HepG2 (cell line): ENCODE results near the gene TMEM198. TPM values are rescaled to one million over a fixed set of nuclear protein-coding genes. Genes with fewer than 3 reads are reported as not detected.

Experiments
- CCAR2 ChIP-seq: fragments of 200-400 bp; formaldehyde crosslinking; optimal IDR thresholded peaks from 2 replicates; pipeline ENCODE3; 2018; ENCODE audit warnings: low read depth, mild to moderate bottlenecking, low read length, moderate library complexity
- EED ChIP-seq: sonication (generic); formaldehyde crosslinking; IDR thresholded peaks from 2 replicates; pipeline ENCODE4 v1.5.0; 2020; ENCODE audit warnings: mild to moderate bottlenecking, missing genetic modification reagents
- GPN1 ChIP-seq: sonication (generic); formaldehyde crosslinking; IDR thresholded peaks from 2 replicates; pipeline ENCODE4 v1.5.1; 2020; ENCODE audit warnings: missing genetic modification reagents, borderline replicate concordance
- MBNL3 ChIP-seq: fragments of 250-450 bp; sonication (Bioruptor Pico); conservative IDR thresholded peaks from 2 replicates; pipeline ENCODE4 v1.8.0; 2022; ENCODE audit warnings: mild to moderate bottlenecking, inconsistent platforms
- SOX13 ChIP-seq, 3 experiments: fragments of 450-650 bp in 1 of 3; sonication (generic) in 1 of 3; formaldehyde crosslinking in 1 of 3; IDR thresholded peaks in 2 of 3; conservative IDR thresholded peaks in 1 of 3; 2 replicates each; pipeline versions ENCODE4 v1.5.0 to v1.6.1; 2016 to 2020; ENCODE audit warnings: antibody characterized with exemption in 1 of 3, mild to moderate bottlenecking in 1 of 3, missing compliant biosample characterization in 1 of 3, missing genetic modification reagents in 1 of 3, moderate library complexity in 1 of 3
- YEATS4 ChIP-seq: sonication (generic); formaldehyde crosslinking; IDR thresholded peaks from 2 replicates; pipeline ENCODE4 v1.4.0; 2020; ENCODE audit warnings: missing genetic modification reagents, borderline replicate concordance
- ZNF281 ChIP-seq: sonication (generic); formaldehyde crosslinking; IDR thresholded peaks from 2 replicates; pipeline ENCODE4 v1.4.0; 2020; ENCODE audit warnings: missing genetic modification reagents, borderline replicate concordance
- ZNF644 ChIP-seq: IDR thresholded peaks from 2 replicates; pipeline ENCODE4 v1.6.1; 2016; ENCODE audit warnings: low read depth
- ZNF660 ChIP-seq: sonication (generic); formaldehyde crosslinking; IDR thresholded peaks from 2 replicates; pipeline ENCODE4 v1.5.1; 2020; ENCODE audit warnings: mild to moderate bottlenecking, low read depth, missing genetic modification reagents, borderline replicate concordance
- ZNF749 ChIP-seq: sonication (generic); formaldehyde crosslinking; IDR thresholded peaks from 2 replicates; pipeline ENCODE4 v1.8.0; 2022; ENCODE audit warnings: mild to moderate bottlenecking, missing genetic modification reagents, moderate library complexity, borderline replicate concordance
- polyA plus RNA-seq, 8 experiments: library from polyadenylated mRNA; depleted of rRNA in 3 of 8; stranded (reverse) in 7 of 8; unstranded in 1 of 8; fragments of >200 nt; fragmentation: Illumina TruSeq in 4 of 8; extraction: Trizol in 4 of 8; gene quantifications; 2 replicates each; pipeline versions ENCODE4 v1.2.1 to v1.2.3, GENCODE V29; 2011 to 2016; ENCODE audit warnings: low read depth in 4 of 8, missing spikeins in 1 of 8, mixed read lengths in 1 of 8; ENCODE audit not compliant: insufficient read depth in 1 of 8
- total RNA-seq, 5 experiments: library from RNA; depleted of rRNA; stranded (reverse); fragments of >200 nt; fragmentation: Illumina TruSeq; extraction: Trizol; gene quantifications; 2 replicates each; pipeline ENCODE4 v1.2.3, GENCODE V29; 2016; ENCODE audit warnings: low read depth in 1 of 5
- TF ChIP-seq, protein P1 (sequence below): sonication (generic); formaldehyde crosslinking; IDR thresholded peaks from 2 replicates; pipeline ENCODE4 v1.9.0; 2022; ENCODE audit warnings: low read depth, missing genetic modification reagents
- TF ChIP-seq, protein P2 (sequence below): sonication (generic); formaldehyde crosslinking; IDR thresholded peaks from 2 replicates; pipeline ENCODE4 v1.5.0; 2020; ENCODE audit warnings: missing genetic modification reagents, mild to moderate bottlenecking, borderline replicate concordance
- TF ChIP-seq, protein P3 (sequence below): IDR thresholded peaks from 2 replicates; pipeline ENCODE4 v1.6.1; 2016; ENCODE audit warnings: low read depth, borderline replicate concordance

TMEM198 gene
- total and polyA plus RNA-seq, 2 of the 13 experiments (the other 11 are each of a cell fraction or from before 2014, with no cell fraction given) = 17.3 to 23.5 TPM

DNA sequence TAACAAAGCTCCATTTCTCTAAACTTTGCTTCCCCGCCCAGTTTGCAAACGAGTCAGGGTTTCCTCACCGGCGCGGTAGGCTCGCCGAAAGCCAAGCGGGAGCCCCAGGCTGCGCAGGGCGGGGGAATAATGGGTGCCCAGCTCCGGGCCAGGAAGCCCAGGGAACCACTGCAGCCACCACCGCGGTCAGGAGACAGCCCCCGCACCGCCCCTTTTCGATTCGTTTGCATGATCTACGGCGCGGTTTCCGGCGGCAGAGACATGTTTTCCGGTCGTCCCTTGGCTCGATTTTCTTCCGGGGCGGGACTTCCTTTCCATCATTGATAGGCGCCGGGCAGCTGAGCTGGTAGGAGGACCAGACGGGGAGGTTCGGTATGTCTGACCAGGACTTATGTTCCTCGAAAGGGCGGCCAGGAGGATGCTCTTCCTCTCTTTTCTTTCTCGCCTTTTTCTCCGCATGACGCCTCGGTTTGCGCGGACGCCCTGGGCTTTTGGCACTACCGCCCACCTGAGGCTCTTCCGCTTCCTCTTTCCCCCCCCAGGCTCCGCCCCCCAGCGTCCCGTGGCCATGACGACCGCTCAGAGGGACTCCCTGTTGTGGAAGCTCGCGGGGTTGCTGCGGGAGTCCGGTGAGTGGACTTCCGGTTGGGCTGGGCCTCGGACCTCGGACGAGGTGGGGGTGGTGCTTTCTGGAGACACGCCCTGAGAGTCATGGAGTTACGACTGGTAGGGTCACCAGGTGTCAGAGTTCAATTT, 53.9 kb downstream of the TMEM198 start, which contains the start of gene STK11IP (continued):
- TF ChIP-seq, protein P1, sequence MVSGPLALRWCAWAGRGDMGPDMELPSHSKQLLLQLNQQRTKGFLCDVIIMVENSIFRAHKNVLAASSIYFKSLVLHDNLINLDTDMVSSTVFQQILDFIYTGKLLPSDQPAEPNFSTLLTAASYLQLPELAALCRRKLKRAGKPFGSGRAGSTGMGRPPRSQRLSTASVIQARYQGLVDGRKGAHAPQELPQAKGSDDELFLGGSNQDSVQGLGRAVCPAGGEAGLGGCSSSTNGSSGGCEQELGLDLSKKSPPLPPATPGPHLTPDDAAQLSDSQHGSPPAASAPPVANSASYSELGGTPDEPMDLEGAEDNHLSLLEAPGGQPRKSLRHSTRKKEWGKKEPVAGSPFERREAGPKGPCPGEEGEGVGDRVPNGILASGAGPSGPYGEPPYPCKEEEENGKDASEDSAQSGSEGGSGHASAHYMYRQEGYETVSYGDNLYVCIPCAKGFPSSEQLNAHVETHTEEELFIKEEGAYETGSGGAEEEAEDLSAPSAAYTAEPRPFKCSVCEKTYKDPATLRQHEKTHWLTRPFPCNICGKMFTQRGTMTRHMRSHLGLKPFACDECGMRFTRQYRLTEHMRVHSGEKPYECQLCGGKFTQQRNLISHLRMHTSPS (CRISPR knock-in tag) = no peak; the same call in none of the 2 replicates
- TF ChIP-seq YEATS4 (peak; percentile 80), EED (0 out of 2 replicates have a peak, but pooled peaks have one; percentile 15), MBNL3 (CRISPR knock-in tag) (no peak), SOX13 (IDR thresholded peaks at IDR 0.05) (no peak), SOX13 (CRISPR knock-in tag; conservative IDR thresholded peaks at IDR 0.05 in 1 of 2, IDR thresholded peaks at IDR 0.05 in 1 of 2) (peak in 1 of 2 experiments; percentile 2; a peak in 2 of 4 replicates), ZNF660 (CRISPR knock-in tag) (no peak), ZNF749 (CRISPR knock-in tag) (0 out of 2 replicates have a peak, but pooled peaks have one; percentile 76), CCAR2 (no peak), GPN1 (CRISPR knock-in tag) (no peak), ZNF644 (CRISPR knock-in tag) (no peak), ZNF281 (CRISPR knock-in tag) (peak; percentile 87; the same call in 1 of the 2 replicates)
- TF ChIP-seq, protein P2, sequence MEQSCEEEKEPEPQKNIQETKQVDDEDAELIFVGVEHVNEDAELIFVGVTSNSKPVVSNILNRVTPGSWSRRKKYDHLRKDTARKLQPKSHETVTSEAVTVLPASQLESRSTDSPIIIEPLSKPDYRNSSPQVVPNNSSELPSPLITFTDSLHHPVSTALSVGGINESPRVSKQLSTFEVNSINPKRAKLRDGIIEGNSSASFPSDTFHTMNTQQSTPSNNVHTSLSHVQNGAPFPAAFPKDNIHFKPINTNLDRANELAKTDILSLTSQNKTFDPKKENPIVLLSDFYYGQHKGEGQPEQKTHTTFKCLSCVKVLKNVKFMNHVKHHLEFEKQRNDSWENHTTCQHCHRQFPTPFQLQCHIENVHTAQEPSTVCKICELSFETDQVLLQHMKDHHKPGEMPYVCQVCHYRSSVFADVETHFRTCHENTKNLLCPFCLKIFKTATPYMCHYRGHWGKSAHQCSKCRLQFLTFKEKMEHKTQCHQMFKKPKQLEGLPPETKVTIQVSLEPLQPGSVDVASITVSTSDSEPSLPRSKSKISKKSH (CRISPR knock-in tag) = peak; percentile 77; the same call in 1 of the 2 replicates
- TF ChIP-seq, protein P3, sequence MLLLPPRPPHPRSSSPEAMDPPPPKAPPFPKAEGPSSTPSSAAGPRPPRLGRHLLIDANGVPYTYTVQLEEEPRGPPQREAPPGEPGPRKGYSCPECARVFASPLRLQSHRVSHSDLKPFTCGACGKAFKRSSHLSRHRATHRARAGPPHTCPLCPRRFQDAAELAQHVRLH (CRISPR knock-in tag) = peak; percentile 88
